HG03097 (cell line): ENCODE measurements around the gene PIK3R6.

ENCODE experiments used
- ATAC-seq: cut with Tn5 transposase; IDR thresholded peaks from one replicate; pipeline ENCODE4 v1.9.1; 2021; ENCODE audit not compliant: unreplicated experiment, low FRiP score

PIK3R6 gene

DNA sequence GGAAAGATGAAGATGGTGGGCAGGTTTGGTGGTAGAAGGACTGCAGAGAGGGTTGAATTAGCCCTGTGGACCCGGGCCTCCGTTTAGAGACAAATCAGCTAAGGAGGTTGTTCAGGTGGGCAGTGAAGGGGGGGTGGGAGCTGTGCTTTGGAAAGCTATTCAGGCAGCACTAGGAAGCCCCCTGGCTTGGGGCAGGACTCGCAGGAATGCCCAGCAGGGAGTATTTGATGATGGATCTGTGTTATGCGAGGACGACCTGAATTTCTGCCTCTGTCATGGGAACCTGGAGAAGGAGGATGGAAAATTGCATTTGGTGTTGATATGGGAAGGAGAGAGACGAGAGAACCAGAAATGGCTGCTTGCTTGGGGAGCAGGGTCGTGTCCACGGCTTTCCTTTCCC is 112.6 kb downstream of the PIK3R6 start:
- ATAC-seq: no peak

DNA sequence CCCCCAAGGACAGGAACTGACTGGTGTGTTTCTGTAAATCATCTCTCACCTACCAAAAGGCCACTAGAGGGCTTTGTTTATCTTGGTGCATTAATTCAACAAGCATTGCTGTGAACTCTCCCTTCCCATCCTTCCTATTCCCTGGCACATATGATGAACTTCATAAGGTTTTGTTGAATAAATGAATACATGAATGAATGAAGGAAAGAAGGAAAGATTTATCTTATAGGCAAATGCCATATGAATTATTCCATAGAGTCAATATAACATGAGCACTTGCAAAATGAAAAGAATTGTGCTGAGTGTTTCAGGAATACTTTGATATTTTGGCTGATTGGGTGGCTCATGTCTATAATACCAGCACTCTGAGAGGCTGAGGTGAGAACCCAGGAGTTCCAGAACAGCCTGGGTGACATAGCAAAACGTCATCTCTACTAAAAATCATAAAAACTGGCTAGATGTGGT is 113.5 kb downstream of the PIK3R6 start:
- no peak for ATAC-seq

DNA sequence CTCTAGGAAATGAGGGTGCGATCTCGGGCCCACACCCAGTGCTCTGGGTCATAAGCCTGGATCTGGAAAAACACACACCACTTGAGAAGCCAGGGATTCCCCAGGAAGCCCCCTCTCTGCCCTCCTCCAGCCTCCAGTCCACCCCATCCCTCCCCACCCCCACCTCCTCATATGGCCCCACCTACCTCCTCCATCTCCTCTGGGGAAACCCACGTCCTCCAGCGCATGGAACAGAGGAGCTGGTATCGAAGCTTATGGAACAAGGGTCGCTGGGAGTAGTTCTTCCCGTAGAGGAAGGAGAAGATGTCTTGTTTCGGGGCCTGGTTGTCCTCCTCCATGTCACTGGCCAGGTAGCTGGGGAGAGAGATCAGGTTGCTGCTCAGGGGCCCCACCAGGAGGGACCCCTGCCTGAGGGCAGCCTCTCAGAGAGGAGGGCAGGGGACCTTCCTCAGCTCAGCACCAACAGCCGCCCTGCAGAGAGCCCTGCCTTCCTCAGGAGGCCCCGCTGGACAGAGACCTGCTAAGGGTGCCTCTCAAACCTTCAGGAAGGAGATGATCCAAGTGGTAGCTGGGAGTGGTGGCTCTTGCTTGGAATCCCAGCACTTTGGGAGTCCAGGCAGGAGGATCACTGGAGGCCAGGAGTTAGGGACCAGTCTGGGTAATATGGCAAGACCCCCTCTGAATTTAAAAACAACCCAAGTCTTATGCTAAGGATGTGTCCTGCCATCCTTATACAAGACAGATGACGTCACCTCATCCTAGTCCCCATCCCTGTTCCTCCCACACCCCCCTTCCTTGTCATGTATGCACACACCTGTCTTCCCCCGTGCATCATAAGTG is 114.1 kb downstream of the PIK3R6 start:
- ATAC-seq: no peak
